GM23338 (cell line): ENCODE data around the gene MLLT1. TPM values are rescaled to one million over a fixed set of nuclear protein-coding genes. Genes with fewer than 3 reads are reported as not detected.

Experiments
- ATAC-seq: fragments of 200-7000 bp; cut with Tn5 transposase; 3 replicates; pipeline ENCODE4 v1.9.1; 2020
- DNase-seq: peaks from one replicate; pipeline ENCODE4 v3.0.0-alpha.2; 2015; ENCODE audit warnings: low spot score
- H2AFZ ChIP-seq: fragments of 200-600 bp; sonication (generic); 2 replicates; pipeline ENCODE4 v1.8.0; 2016; ENCODE audit warnings: antibody characterized with exemption, mild to moderate bottlenecking, moderate library complexity
- H3F3A ChIP-seq: fragments of 200-600 bp; sonication (generic); replicated peaks from 2 replicates; pipeline ENCODE4 v1.8.0; 2017; ENCODE audit warnings: antibody characterized with exemption, mixed run types, low read depth
- H3K27ac ChIP-seq: fragments of 200-600 bp; sonication (generic); 2 replicates; pipeline ENCODE4 v1.6.1; 2016; ENCODE audit warnings: low read depth
- H3K27me3 ChIP-seq: fragments of 200-600 bp; sonication (generic); 2 replicates; pipeline ENCODE4 v1.8.0; 2016; ENCODE audit warnings: mild to moderate bottlenecking, mixed run types, moderate library complexity; ENCODE audit not compliant: insufficient read depth
- H3K36me3 ChIP-seq: fragments of 200-600 bp; sonication (generic); 2 replicates; pipeline ENCODE4 v1.8.0; 2016; ENCODE audit warnings: mild to moderate bottlenecking; ENCODE audit not compliant: insufficient read depth
- H3K4me1 ChIP-seq: fragments of 200-600 bp; sonication (generic); 2 replicates; pipeline ENCODE4 v1.8.0; 2016; ENCODE audit warnings: mild to moderate bottlenecking, moderate library complexity; ENCODE audit not compliant: insufficient read depth
- H3K4me2 ChIP-seq: fragments of 200-600 bp; sonication (generic); 2 replicates; pipeline ENCODE4 v1.7.1; 2017; ENCODE audit warnings: mixed run types
- H3K4me3 ChIP-seq: fragments of 200-600 bp; sonication (generic); 2 replicates; pipeline ENCODE4 v1.6.1; 2016; ENCODE audit warnings: mixed run types
- H3K79me2 ChIP-seq: fragments of 200-600 bp; sonication (generic); replicated peaks from 2 replicates; pipeline ENCODE4 v1.8.0; 2017; ENCODE audit warnings: mild to moderate bottlenecking; ENCODE audit not compliant: insufficient read depth
- H3K9me2 ChIP-seq: fragments of 200-600 bp; sonication (generic); 2 replicates; pipeline ENCODE4 v1.8.0; 2017; ENCODE audit not compliant: insufficient read depth
- H4K20me1 ChIP-seq: fragments of 200-600 bp; sonication (generic); replicated peaks from 2 replicates; pipeline ENCODE4 v1.8.0; 2017; ENCODE audit warnings: mild to moderate bottlenecking; ENCODE audit not compliant: insufficient read depth
- H3K27ac Mint-ChIP-seq: 2 replicates; pipeline ENCODE4 v1.8.0; 2020; ENCODE audit warnings: inconsistent platforms, mild to moderate bottlenecking, moderate library complexity, mixed read lengths
- H3K27me3 Mint-ChIP-seq: 3 replicates; pipeline ENCODE4 v1.8.0; 2022; ENCODE audit warnings: low read depth, mild to moderate bottlenecking, moderate library complexity, mixed read lengths, inconsistent platforms; ENCODE audit not compliant: insufficient read depth, poor library complexity
- H3K36me3 Mint-ChIP-seq: 3 replicates; pipeline ENCODE4 v1.8.0; 2021; ENCODE audit warnings: low read depth, mild to moderate bottlenecking, inconsistent platforms, moderate library complexity, mixed read lengths
- H3K4me1 Mint-ChIP-seq: 3 replicates; pipeline ENCODE4 v1.8.0; 2020; ENCODE audit warnings: mild to moderate bottlenecking, inconsistent platforms, mixed read lengths
- H3K4me3 Mint-ChIP-seq: 3 replicates; pipeline ENCODE4 v1.8.0; 2021; ENCODE audit warnings: moderate library complexity, mild to moderate bottlenecking, inconsistent platforms, mixed read lengths
- H3K9me3 Mint-ChIP-seq: 3 replicates; pipeline ENCODE4 v1.8.0; 2020; ENCODE audit warnings: moderate library complexity, mild to moderate bottlenecking, inconsistent platforms, mixed read lengths
- CREB1 ChIP-seq: fragments of 250-450 bp; sonication (Bioruptor Pico); IDR thresholded peaks from 2 replicates; pipeline ENCODE4 v1.5.0; 2020; ENCODE audit warnings: low read depth, mild to moderate bottlenecking, moderate library complexity
- EZH2 ChIP-seq: fragments of 200-600 bp; sonication (generic); IDR thresholded peaks from one replicate; pipeline ENCODE4 v1.8.0; 2017; ENCODE audit warnings: antibody characterized with exemption, mild to moderate bottlenecking, low read depth; ENCODE audit not compliant: unreplicated experiment
- EZH2phosphoT487 ChIP-seq: fragments of 200-600 bp; sonication (generic); IDR thresholded peaks from one replicate; pipeline ENCODE4 v1.8.1; 2018; ENCODE audit warnings: antibody characterized with exemption; ENCODE audit not compliant: unreplicated experiment
- JUNB ChIP-seq: IDR thresholded peaks from one replicate; pipeline ENCODE4 v1.6.1; 2016; ENCODE audit warnings: antibody characterized with exemption; ENCODE audit not compliant: unreplicated experiment
- NANOG ChIP-seq: IDR thresholded peaks from 2 replicates; pipeline ENCODE4 v1.6.1; 2016; ENCODE audit warnings: antibody characterized with exemption, borderline replicate concordance
- POLR2AphosphoS5 ChIP-seq: IDR thresholded peaks from 2 replicates; pipeline ENCODE4 v1.6.1; 2016; ENCODE audit warnings: antibody characterized with exemption, low read depth
- STAT1 ChIP-seq: IDR thresholded peaks from one replicate; pipeline ENCODE4 v1.6.1; 2016; ENCODE audit warnings: antibody characterized with exemption; ENCODE audit not compliant: unreplicated experiment
- ZNF114 ChIP-seq: fragments of 250-450 bp; sonication (Bioruptor Pico); IDR thresholded peaks from 2 replicates; pipeline ENCODE4 v1.5.0; 2020; ENCODE audit warnings: mild to moderate bottlenecking, moderate library complexity
- polyA plus RNA-seq: library from polyadenylated mRNA; unstranded; fragments of >200 nt; fragmentation: Nextera tagmentation; extraction: Ambion mirVana; gene quantifications from 2 replicates; pipeline ENCODE4 v1.2.1, GENCODE V29; 2016
- total RNA-seq: library from RNA; depleted of rRNA; stranded (reverse); fragments of >200 nt; shearing (Covaris generic); gene quantifications from 2 replicates; pipeline ENCODE4 v1.2.3, GENCODE V29; 2014
- TF ChIP-seq, protein P1 (sequence below): fragments of 250-450 bp; sonication (Bioruptor Pico); IDR thresholded peaks from 2 replicates; pipeline ENCODE4 v1.5.0; 2020; ENCODE audit warnings: mild to moderate bottlenecking, moderate library complexity
- TF ChIP-seq, protein P2 (sequence below), 2 experiments: fragments of 200-600 bp in 1 of 2; sonication (generic) in 1 of 2; conservative IDR thresholded peaks; 2 replicates each; pipeline versions ENCODE4 v1.5.1 to v1.6.1; 2016 to 2017; ENCODE audit warnings: antibody characterized with exemption in 2 of 2, low read depth in 2 of 2, mild to moderate bottlenecking in 2 of 2, moderate library complexity in 1 of 2
- TF ChIP-seq, protein P3 (sequence below): IDR thresholded peaks from one replicate; pipeline ENCODE4 v1.6.1; 2018; ENCODE audit warnings: antibody characterized with exemption; ENCODE audit not compliant: unreplicated experiment

MLLT1 gene
- total and polyA plus RNA-seq, 2 experiments from 2014 or later, result 17.8 to 23.4 TPM

DNA sequence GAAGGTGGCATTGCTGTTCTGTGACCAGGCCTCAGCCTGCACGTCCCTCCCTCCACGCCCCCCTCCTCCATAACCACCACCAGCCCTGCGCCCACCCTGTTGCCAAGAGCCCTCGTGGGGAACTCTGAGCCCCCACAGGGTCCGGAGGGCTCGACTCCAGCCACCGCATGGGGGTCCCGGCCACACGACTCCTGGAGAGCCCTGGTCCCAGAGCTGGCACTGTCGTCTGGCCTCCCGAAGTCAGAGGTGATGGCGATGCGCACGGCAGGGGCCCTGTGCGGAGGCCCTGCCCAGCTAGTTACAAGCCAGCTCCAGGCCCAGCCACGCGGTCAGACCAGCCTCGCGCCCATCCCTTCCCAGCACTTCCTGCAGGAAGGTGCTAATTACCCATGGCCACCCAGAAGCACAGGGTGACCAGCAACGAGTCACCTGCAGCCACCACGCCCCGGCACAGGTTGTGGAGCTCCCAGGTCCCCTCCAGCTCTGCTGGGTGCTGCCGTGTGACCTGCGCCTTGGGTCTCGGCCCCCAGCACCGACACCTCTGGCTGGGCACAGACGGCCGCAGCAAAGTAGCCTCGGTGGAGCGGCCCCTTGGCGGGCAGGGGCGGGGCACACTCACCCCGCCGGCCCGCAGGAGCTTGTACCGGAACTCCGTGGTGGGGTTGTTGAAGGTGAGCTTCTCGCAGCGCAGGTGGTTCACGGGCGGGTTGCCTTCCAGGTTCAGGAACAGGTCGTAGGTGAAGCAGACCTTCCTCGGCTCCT, 49.6 kb downstream of the MLLT1 start:
- no peak overlapping the region for H3K4me3 Mint-ChIP-seq
- Histone ChIP-seq H3K4me2 (no peak overlapping the region), H3K4me3 (no peak overlapping the region), H3K27ac (no peak overlapping the region), H3F3A (no peaks in the 10 kb centered on the region), H3K27me3 (no peaks in the 10 kb centered on the region), H3K79me2 (peaks cover 55% of the 10 kb centered on the region), H3K4me1 (no peaks in the 10 kb centered on the region), H3K36me3 (no peaks in the 10 kb centered on the region; the same call in 1 of the 2 replicates), H3K9me2 (no peaks in the 10 kb centered on the region), H4K20me1 (peaks cover 20% of the 10 kb centered on the region), H2AFZ (no peak overlapping the region)
- peaks cover 16% of the 10 kb centered on the region for H3K36me3 Mint-ChIP-seq
- TF ChIP-seq JUNB (no peak), NANOG (no peak), POLR2AphosphoS5 (no peak), CREB1 (CRISPR knock-in tag) (no peak), EZH2phosphoT487 (no peak), ZNF114 (CRISPR knock-in tag) (no peak), STAT1 (no peak), EZH2 (no peak)
- TF ChIP-seq, protein P1, sequence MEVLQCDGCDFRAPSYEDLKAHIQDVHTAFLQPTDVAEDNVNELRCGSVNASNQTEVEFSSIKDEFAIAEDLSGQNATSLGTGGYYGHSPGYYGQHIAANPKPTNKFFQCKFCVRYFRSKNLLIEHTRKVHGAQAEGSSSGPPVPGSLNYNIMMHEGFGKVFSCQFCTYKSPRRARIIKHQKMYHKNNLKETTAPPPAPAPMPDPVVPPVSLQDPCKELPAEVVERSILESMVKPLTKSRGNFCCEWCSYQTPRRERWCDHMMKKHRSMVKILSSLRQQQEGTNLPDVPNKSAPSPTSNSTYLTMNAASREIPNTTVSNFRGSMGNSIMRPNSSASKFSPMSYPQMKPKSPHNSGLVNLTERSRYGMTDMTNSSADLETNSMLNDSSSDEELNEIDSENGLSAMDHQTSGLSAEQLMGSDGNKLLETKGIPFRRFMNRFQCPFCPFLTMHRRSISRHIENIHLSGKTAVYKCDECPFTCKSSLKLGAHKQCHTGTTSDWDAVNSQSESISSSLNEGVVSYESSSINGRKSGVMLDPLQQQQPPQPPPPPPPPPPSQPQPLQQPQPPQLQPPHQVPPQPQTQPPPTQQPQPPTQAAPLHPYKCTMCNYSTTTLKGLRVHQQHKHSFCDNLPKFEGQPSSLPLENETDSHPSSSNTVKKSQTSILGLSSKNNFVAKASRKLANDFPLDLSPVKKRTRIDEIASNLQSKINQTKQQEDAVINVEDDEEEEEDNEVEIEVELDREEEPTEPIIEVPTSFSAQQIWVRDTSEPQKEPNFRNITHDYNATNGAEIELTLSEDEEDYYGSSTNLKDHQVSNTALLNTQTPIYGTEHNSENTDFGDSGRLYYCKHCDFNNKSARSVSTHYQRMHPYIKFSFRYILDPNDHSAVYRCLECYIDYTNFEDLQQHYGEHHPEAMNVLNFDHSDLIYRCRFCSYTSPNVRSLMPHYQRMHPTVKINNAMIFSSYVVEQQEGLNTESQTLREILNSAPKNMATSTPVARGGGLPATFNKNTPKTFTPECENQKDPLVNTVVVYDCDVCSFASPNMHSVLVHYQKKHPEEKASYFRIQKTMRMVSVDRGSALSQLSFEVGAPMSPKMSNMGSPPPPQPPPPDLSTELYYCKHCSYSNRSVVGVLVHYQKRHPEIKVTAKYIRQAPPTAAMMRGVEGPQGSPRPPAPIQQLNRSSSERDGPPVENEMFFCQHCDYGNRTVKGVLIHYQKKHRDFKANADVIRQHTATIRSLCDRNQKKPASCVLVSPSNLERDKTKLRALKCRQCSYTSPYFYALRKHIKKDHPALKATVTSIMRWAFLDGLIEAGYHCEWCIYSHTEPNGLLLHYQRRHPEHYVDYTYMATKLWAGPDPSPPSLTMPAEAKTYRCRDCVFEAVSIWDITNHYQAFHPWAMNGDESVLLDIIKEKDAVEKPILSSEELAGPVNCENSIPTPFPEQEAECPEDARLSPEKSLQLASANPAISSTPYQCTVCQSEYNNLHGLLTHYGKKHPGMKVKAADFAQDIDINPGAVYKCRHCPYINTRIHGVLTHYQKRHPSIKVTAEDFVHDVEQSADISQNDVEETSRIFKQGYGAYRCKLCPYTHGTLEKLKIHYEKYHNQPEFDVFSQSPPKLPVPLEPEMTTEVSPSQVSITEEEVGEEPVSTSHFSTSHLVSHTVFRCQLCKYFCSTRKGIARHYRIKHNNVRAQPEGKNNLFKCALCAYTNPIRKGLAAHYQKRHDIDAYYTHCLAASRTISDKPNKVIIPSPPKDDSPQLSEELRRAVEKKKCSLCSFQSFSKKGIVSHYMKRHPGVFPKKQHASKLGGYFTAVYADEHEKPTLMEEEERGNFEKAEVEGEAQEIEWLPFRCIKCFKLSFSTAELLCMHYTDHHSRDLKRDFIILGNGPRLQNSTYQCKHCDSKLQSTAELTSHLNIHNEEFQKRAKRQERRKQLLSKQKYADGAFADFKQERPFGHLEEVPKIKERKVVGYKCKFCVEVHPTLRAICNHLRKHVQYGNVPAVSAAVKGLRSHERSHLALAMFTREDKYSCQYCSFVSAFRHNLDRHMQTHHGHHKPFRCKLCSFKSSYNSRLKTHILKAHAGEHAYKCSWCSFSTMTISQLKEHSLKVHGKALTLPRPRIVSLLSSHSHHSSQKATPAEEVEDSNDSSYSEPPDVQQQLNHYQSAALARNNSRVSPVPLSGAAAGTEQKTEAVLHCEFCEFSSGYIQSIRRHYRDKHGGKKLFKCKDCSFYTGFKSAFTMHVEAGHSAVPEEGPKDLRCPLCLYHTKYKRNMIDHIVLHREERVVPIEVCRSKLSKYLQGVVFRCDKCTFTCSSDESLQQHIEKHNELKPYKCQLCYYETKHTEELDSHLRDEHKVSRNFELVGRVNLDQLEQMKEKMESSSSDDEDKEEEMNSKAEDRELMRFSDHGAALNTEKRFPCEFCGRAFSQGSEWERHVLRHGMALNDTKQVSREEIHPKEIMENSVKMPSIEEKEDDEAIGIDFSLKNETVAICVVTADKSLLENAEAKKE (CRISPR knock-in tag), result no peak
- TF ChIP-seq, protein P2, sequence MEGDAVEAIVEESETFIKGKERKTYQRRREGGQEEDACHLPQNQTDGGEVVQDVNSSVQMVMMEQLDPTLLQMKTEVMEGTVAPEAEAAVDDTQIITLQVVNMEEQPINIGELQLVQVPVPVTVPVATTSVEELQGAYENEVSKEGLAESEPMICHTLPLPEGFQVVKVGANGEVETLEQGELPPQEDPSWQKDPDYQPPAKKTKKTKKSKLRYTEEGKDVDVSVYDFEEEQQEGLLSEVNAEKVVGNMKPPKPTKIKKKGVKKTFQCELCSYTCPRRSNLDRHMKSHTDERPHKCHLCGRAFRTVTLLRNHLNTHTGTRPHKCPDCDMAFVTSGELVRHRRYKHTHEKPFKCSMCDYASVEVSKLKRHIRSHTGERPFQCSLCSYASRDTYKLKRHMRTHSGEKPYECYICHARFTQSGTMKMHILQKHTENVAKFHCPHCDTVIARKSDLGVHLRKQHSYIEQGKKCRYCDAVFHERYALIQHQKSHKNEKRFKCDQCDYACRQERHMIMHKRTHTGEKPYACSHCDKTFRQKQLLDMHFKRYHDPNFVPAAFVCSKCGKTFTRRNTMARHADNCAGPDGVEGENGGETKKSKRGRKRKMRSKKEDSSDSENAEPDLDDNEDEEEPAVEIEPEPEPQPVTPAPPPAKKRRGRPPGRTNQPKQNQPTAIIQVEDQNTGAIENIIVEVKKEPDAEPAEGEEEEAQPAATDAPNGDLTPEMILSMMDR (conservative IDR thresholded peaks at IDR 0.05; ENCODE audit: low read depth in 2 of 2), result no peak
- TF ChIP-seq, protein P3, sequence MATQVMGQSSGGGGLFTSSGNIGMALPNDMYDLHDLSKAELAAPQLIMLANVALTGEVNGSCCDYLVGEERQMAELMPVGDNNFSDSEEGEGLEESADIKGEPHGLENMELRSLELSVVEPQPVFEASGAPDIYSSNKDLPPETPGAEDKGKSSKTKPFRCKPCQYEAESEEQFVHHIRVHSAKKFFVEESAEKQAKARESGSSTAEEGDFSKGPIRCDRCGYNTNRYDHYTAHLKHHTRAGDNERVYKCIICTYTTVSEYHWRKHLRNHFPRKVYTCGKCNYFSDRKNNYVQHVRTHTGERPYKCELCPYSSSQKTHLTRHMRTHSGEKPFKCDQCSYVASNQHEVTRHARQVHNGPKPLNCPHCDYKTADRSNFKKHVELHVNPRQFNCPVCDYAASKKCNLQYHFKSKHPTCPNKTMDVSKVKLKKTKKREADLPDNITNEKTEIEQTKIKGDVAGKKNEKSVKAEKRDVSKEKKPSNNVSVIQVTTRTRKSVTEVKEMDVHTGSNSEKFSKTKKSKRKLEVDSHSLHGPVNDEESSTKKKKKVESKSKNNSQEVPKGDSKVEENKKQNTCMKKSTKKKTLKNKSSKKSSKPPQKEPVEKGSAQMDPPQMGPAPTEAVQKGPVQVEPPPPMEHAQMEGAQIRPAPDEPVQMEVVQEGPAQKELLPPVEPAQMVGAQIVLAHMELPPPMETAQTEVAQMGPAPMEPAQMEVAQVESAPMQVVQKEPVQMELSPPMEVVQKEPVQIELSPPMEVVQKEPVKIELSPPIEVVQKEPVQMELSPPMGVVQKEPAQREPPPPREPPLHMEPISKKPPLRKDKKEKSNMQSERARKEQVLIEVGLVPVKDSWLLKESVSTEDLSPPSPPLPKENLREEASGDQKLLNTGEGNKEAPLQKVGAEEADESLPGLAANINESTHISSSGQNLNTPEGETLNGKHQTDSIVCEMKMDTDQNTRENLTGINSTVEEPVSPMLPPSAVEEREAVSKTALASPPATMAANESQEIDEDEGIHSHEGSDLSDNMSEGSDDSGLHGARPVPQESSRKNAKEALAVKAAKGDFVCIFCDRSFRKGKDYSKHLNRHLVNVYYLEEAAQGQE, result no peak
- peaks cover 24% of the 10 kb centered on the region for H3K4me1 Mint-ChIP-seq
- no peaks in the 10 kb centered on the region; the same call in 1 of the 3 replicates for H3K9me3 Mint-ChIP-seq
- DNase-seq (no peak), ATAC-seq (no peak)
- peaks cover 16% of the 10 kb centered on the region for H3K27me3 Mint-ChIP-seq
- H3K27ac Mint-ChIP-seq, result no peak overlapping the region
